Dendritic cell treated with granulocyte-macrophage colony-stimulating factor and Interleukin-4, amounts not matched to agents 40 ng/mL and 50 ng/mL, for 4 days (primary cell): Measurements from ENCODE around the gene SSU72.
"Not testable (repeated sequence)": the region's sequence is repeated elsewhere in the genome, so short reads cannot be mapped to it uniquely, and the experiment has no call there.

ENCODE experiments used
- H3K27ac Mint-ChIP-seq: one replicate; pipeline ENCODE4 v1.8.0; 2022; ENCODE audit warnings: mild to moderate bottlenecking, mixed read lengths
- H3K27me3 Mint-ChIP-seq: one replicate; pipeline ENCODE4 v1.8.0; 2022; ENCODE audit warnings: mild to moderate bottlenecking, mixed read lengths
- H3K36me3 Mint-ChIP-seq: one replicate; pipeline ENCODE4 v1.8.0; 2022; ENCODE audit warnings: low read depth, mixed read lengths
- H3K4me1 Mint-ChIP-seq: one replicate; pipeline ENCODE4 v1.8.0; 2022; ENCODE audit warnings: low read depth, mixed read lengths
- H3K4me3 Mint-ChIP-seq: one replicate; pipeline ENCODE4 v1.8.0; 2022; ENCODE audit warnings: mild to moderate bottlenecking, moderate library complexity, mixed read lengths
- H3K9me3 Mint-ChIP-seq: one replicate; pipeline ENCODE4 v1.8.0; 2022; ENCODE audit warnings: mixed read lengths
- intact Hi-C: fragments of 100-400 bp; cut with micrococcal nuclease; formaldehyde crosslinking; loops from one replicate; pipeline ENCODE4 v1.15.0; 2022

The SSU72 gene

GRCh38 chr1:1504777-1505365 lies 69.8 kb downstream of the SSU72 start:
- Mint-ChIP-seq H3K4me3 (peak overlapping the region; percentile 78), H3K27ac (peak overlapping the region; percentile 96), H3K4me1 (peaks cover 14% of the 10 kb centered on the region)
- H3K36me3 Mint-ChIP-seq, H3K9me3 Mint-ChIP-seq, intact Hi-C loops, H3K27me3 Mint-ChIP-seq: not testable (repeated sequence)

- peaks cover 24% of the 10 kb centered on the region for H3K9me3 Mint-ChIP-seq
- H3K4me1 Mint-ChIP-seq, H3K27ac Mint-ChIP-seq, H3K4me3 Mint-ChIP-seq, H3K27me3 Mint-ChIP-seq, intact Hi-C loops: not testable (repeated sequence)
- H3K36me3 Mint-ChIP-seq, result peaks cover 60% of the 10 kb centered on the region
Observed at GRCh38 chr1:1495461-1495975, 79.1 kb downstream of the SSU72 start.

- H3K4me3 Mint-ChIP-seq, H3K27me3 Mint-ChIP-seq, H3K27ac Mint-ChIP-seq, intact Hi-C loops, H3K4me1 Mint-ChIP-seq: not testable (repeated sequence)
- Mint-ChIP-seq H3K9me3 (peaks cover 24% of the 10 kb centered on the region), H3K36me3 (peaks cover 72% of the 10 kb centered on the region)
Observed at GRCh38 chr1:1494311-1494710, 80.4 kb downstream of the SSU72 start.
